ENCODE data around the gene CAPS.

The CAPS gene

DNA sequence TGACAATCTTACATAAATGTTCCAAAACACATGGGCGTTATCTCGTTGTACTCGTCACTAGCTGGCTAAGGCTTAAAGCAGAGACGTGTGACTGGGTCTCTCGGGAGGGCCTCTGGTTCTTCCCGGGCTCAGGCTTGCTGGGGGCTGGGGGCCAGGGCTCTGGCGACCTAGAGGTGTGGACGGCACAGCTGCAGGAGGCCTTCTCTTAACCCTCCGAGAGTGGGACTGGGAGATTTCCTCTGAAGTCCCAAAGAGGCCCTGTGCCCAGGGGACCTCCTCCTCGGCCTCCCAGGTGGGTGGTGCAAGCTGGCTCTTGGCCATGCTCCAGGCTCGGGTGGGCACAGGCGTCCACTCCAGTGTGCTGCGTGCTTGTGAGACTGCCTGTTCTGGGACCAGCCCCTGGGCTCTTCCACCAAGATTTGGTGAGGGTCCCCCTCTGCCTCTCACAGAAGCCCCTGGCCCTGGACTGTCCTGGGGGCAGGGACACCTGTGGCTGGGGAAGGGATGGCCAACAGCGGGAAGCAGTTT is 2.2 kb downstream of the CAPS start:
- H3K27ac ChIP-seq = no peak overlapping the region
- no peak for TF ChIP-seq ZFX (IDR thresholded peaks at IDR 0.05; ENCODE audit: borderline replicate concordance)
- no peak for TF ChIP-seq CTCF (IDR thresholded peaks at IDR 0.05)

- TF ChIP-seq ZFX (IDR thresholded peaks at IDR 0.05; ENCODE audit: borderline replicate concordance) (no peak), CTCF (IDR thresholded peaks at IDR 0.05) (no peak)
- no peak overlapping the region for H3K27ac ChIP-seq
Observed at GRCh38 chr19:5917431-5918107, 3.5 kb downstream of the CAPS start.

DNA sequence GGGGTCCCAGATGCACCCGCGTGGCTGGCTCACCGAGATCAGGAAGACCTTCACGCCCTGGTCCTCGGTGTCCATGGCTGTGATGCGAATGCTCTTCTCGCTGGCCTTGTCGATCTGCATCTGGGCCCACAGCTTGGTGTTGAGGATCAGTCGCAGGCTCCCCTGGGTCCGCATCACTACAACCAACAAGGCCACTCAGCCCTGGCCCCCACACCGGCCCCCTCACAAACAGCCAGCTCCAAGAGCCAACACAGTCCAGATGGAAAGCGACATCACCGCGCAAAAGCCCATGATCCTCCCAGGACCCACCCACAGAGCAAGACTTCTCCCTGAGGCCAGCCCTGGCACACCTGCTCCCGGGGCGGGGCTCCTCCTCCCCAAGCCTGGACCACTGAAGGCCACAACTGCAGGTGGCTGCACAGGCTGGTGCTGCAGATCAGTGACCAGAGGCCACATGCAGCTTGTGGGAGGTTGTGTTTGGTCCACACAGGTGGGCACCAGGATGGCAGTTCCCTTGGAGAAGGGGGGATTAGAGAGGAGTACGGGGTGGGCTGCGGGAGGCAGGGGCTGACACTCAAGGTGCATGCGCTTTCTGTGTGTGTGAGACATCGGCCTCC is 4.5 kb downstream of the CAPS start:
- TF ChIP-seq CTCF (IDR thresholded peaks at IDR 0.05) = no peak
- no peak for TF ChIP-seq ZFX (IDR thresholded peaks at IDR 0.05; ENCODE audit: borderline replicate concordance)

GRCh38 chr19:5921516-5922160 is 7.6 kb downstream of the CAPS start:
- no peak overlapping the region for H3K27ac ChIP-seq
- TF ChIP-seq CTCF (IDR thresholded peaks at IDR 0.05) = no peak

More for the DNA sequence above, 4.5 kb downstream of the CAPS start:
- no peak overlapping the region for H3K27ac ChIP-seq

DNA sequence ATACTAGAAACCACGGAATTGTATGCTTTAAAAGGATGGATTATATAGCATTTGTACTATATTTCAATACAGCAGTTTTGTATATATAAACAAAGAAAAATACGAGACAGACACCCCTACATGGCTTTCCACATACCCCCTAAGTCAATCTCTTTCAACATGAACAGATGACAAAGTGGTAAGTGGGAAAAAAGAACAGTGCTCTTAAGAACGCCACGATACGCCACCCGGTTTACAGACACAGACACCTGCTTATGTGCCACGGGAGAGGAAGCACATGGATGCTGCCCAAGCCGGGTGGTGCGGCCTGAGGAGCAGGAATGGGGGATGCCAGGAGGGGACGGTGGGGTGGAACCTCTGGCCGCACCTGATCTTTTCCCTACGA is 8.1 kb downstream of the CAPS start:
- TF ChIP-seq ZFX (IDR thresholded peaks at IDR 0.05; ENCODE audit: borderline replicate concordance) (no peak), CTCF (IDR thresholded peaks at IDR 0.05) (no peak)
- no peak overlapping the region for H3K27ac ChIP-seq

GRCh38 chr19:5923356-5923755 is 9.3 kb downstream of the CAPS start:
- H3K27ac ChIP-seq = no peak overlapping the region
- no peak for TF ChIP-seq ZFX (IDR thresholded peaks at IDR 0.05; ENCODE audit: borderline replicate concordance)
- TF ChIP-seq CTCF (IDR thresholded peaks at IDR 0.05) = no peak
